ENCODE results near the gene CAMTA1.

The CAMTA1 gene

DNA sequence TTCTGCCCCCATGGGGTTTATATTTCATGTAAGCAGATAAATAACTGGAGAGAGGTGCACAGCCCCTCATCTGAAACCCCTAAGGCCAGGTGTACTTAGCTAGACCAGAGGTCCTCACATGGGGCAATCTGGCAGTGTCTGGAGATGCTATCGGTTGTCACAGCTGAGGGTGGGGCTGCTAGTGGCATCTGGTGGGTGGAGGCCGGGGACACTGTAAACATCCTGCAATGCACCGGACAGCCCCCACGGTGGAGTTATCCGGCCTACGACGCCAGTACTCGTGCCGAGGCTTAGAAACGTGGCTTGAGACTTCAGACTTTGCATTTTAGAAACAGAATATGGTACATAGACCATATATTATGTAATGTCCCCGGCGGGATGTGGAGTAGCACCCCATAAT lies 799.4 kb downstream of the CAMTA1 start:
- Histone ChIP-seq H3K27ac (no peak overlapping the region), H3K27me3 (no peaks in the 10 kb centered on the region)

GRCh38 chr1:7585216-7585907 lies 800.1 kb downstream of the CAMTA1 start:
- H3K27me3 ChIP-seq, result no peaks in the 10 kb centered on the region
- TF ChIP-seq Cebpa-rat (IDR thresholded peaks at IDR 0.05), result no peak
- peaks cover 0 to 9% (median 0%) of the 10 kb centered on the region in 11 experiments; a peak in 2 of 22 replicates for H4K20me1 ChIP-seq
- no peak overlapping the region for H3K27ac ChIP-seq
- 0 out of 22 replicates have a peak overlapping the region, but pooled peaks of 1 of the 11 experiments have one; percentile 6 for H3K9ac ChIP-seq
- H3K4me3 ChIP-seq, result no peak overlapping the region
- no peaks in the 10 kb centered on the region for H3K36me3 ChIP-seq
- peaks cover 0 to 57% (median 36%) of the 10 kb centered on the region in 10 experiments; a peak in 17 of 20 replicates for H3K4me1 ChIP-seq
- peaks cover 0 to 8% (median 0%) of the 10 kb centered on the region in 11 experiments; a peak in 3 of 22 replicates for H3K9me3 ChIP-seq (replicated peaks in 1 of 11)
- H3K4me2 ChIP-seq, result peak overlapping the region in 5 of 11 experiments; percentile 12 to 40 (median 23); a peak in 3 of 22 replicates

More for the DNA sequence above, 799.4 kb downstream of the CAMTA1 start:
- H4K20me1 ChIP-seq, result peaks cover 0 to 9% (median 0%) of the 10 kb centered on the region in 11 experiments; a peak in 2 of 22 replicates
- no peak overlapping the region for H3K4me2 ChIP-seq
- no peak overlapping the region for H3K9ac ChIP-seq
- TF ChIP-seq Cebpa-rat (IDR thresholded peaks at IDR 0.05), result no peak
- H3K4me1 ChIP-seq, result peaks cover 0 to 57% (median 38%) of the 10 kb centered on the region in 10 experiments; a peak in 17 of 20 replicates
- H3K36me3 ChIP-seq, result no peaks in the 10 kb centered on the region
- H3K4me3 ChIP-seq, result no peak overlapping the region
- H3K9me3 ChIP-seq (replicated peaks in 1 of 11), result peaks cover 0 to 8% (median 0%) of the 10 kb centered on the region in 11 experiments; a peak in 3 of 22 replicates

DNA sequence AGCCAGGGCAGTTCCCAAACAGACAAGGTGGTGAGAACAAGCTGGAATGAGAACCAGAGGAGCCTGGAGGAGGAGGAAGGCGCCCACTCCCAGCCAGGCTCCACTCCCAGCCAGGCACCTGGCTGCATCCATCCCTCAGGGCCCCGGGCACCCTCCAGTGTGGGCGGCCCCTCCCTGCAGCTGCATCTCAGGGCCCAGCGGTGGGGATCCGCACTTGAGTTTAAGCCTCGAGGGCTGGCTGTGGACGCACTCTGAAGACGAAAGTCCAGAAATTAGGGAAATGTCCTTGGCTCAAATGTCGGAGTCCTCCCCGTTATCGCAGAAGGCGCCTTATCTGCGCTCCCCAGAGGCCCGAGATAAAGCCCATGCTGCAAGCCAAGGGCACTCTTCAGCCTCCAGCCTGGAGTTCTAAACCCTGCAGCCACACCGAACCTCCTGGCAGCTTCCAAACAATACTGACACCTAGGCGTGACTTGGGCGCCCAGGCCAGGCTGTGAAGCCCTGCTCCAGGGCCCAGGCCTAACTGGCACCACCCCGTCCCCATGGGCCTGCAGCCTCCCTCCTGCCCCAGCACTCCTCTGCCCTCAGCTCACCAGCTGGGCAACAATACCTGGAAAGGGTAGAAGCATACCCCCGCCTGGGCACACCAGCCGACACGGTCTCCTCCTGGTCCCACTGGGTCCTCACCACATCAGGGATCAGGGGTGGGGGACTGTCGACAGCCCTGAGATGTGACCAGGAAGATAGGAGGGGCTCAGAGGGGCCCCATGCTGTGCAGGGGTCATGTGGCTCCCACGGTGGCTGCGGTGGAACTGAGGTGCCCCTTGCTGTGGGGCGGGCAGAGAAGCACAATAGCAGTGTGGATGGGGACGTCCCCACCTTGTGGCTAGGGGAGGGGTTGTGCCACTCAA lies 801.0 kb downstream of the CAMTA1 start:
- no peak for TF ChIP-seq Cebpa-rat (IDR thresholded peaks at IDR 0.05)
- Histone ChIP-seq H3K4me3 (no peak overlapping the region), H3K36me3 (no peaks in the 10 kb centered on the region), H3K9ac (0 out of 22 replicates have a peak overlapping the region, but pooled peaks of 1 of the 11 experiments have one; percentile 6), H3K27me3 (no peaks in the 10 kb centered on the region), H3K9me3 (replicated peaks in 1 of 11) (peaks cover 0 to 8% (median 0%) of the 10 kb centered on the region in 11 experiments; a peak in 3 of 22 replicates), H4K20me1 (peaks cover 0 to 9% (median 0%) of the 10 kb centered on the region in 11 experiments; a peak in 2 of 22 replicates), H3K4me2 (peak overlapping the region in 5 of 11 experiments; percentile 12 to 40 (median 23); a peak in 6 of 22 replicates), H3K4me1 (peaks cover 0 to 56% (median 35%) of the 10 kb centered on the region in 10 experiments; a peak in 18 of 20 replicates), H3K27ac (no peak overlapping the region)

- peak overlapping the region in 2 of 11 experiments; percentile 23 to 28; a peak in 1 of 22 replicates for H3K4me2 ChIP-seq
- H3K9ac ChIP-seq, result no peak overlapping the region
- H3K9me3 ChIP-seq (replicated peaks in 1 of 11), result peaks cover 0 to 5% (median 0%) of the 10 kb centered on the region in 11 experiments; a peak in 3 of 22 replicates
- no peaks in the 10 kb centered on the region for H3K36me3 ChIP-seq
- peaks cover 0 to 48% (median 26%) of the 10 kb centered on the region in 10 experiments; a peak in 15 of 20 replicates for H3K4me1 ChIP-seq
- no peak for TF ChIP-seq Cebpa-rat (IDR thresholded peaks at IDR 0.05)
- H3K4me3 ChIP-seq, result no peak overlapping the region
- H3K27me3 ChIP-seq, result no peaks in the 10 kb centered on the region
- H4K20me1 ChIP-seq, result peaks cover 0 to 9% (median 0%) of the 10 kb centered on the region in 11 experiments; a peak in 2 of 22 replicates
- no peak overlapping the region for H3K27ac ChIP-seq
Observed at GRCh38 chr1:7587108-7587772, 802.0 kb downstream of the CAMTA1 start.

DNA sequence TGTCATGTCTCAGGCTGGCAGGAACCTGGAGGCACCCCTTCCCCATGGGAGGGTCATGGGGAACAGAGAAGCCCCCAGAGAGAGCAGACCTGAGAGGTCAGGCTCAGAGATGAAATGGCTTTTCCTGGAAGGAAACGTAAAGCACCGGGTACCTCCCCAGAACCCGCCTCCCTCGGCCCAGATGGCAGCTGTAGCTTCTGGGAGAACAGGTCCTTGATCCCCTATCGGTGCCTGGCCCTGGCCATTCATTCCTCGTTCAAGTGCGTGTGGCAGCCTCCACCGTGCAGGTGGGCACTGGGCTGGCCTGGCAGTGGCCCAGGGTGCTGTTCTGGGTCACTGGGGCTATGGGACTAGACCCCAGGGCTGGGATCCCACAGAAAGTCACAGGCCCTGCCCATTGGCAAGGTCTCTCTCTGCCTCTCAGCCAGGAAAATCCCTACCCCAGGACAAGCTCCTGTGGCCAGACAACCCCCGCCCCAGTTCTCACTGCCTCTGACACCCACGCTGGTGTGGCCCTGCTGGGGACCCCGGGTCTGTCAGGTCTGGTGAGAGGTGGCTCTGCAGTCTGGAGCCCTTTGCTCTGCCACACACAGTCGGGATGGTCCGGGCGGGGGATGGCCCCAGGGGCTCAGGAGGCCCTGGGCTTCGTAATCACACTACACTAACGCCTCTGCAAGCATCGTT lies 802.7 kb downstream of the CAMTA1 start:
- Histone ChIP-seq H3K4me1 (peaks cover 0 to 41% (median 20%) of the 10 kb centered on the region in 10 experiments; a peak in 15 of 20 replicates), H3K9ac (no peak overlapping the region), H3K4me3 (no peak overlapping the region), H3K27me3 (no peaks in the 10 kb centered on the region), H3K4me2 (peak overlapping the region in 2 of 11 experiments; percentile 23 to 28; a peak in 1 of 22 replicates), H3K9me3 (replicated peaks in 1 of 11) (no peaks in the 10 kb centered on the region), H3K36me3 (no peaks in the 10 kb centered on the region), H4K20me1 (peaks cover 0 to 9% (median 0%) of the 10 kb centered on the region in 11 experiments; a peak in 2 of 22 replicates), H3K27ac (no peak overlapping the region)
- TF ChIP-seq Cebpa-rat (IDR thresholded peaks at IDR 0.05), result no peak

DNA sequence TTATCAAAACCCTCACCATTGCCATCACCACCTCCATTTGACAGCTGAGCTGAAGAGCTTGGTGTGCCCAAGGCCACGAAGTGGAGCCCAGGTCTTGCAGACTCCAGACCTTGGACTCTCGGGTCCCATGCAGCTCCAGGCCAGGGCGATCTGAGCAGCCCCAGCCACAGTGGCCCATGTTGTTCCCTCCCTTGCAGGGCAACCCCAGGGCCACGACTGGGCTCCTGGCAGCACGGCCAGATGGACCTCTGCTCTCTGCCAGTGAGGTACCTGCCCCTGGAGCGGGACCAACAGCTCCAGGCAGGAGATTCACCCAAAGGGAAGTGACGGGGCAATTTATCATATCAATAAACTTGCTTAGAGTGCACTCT lies 803.2 kb downstream of the CAMTA1 start:
- no peak for TF ChIP-seq Cebpa-rat (IDR thresholded peaks at IDR 0.05)
- no peak overlapping the region for H3K27ac ChIP-seq
- H3K36me3 ChIP-seq, result no peaks in the 10 kb centered on the region
- no peaks in the 10 kb centered on the region for H3K9me3 ChIP-seq (replicated peaks in 1 of 11)
- no peak overlapping the region for H3K4me3 ChIP-seq
- no peak overlapping the region for H3K4me2 ChIP-seq
- no peak overlapping the region for H3K9ac ChIP-seq
- peaks cover 0 to 9% (median 0%) of the 10 kb centered on the region in 11 experiments; a peak in 2 of 22 replicates for H4K20me1 ChIP-seq
- no peaks in the 10 kb centered on the region for H3K27me3 ChIP-seq
- H3K4me1 ChIP-seq, result peaks cover 0 to 37% (median 18%) of the 10 kb centered on the region in 10 experiments; a peak in 15 of 20 replicates

DNA sequence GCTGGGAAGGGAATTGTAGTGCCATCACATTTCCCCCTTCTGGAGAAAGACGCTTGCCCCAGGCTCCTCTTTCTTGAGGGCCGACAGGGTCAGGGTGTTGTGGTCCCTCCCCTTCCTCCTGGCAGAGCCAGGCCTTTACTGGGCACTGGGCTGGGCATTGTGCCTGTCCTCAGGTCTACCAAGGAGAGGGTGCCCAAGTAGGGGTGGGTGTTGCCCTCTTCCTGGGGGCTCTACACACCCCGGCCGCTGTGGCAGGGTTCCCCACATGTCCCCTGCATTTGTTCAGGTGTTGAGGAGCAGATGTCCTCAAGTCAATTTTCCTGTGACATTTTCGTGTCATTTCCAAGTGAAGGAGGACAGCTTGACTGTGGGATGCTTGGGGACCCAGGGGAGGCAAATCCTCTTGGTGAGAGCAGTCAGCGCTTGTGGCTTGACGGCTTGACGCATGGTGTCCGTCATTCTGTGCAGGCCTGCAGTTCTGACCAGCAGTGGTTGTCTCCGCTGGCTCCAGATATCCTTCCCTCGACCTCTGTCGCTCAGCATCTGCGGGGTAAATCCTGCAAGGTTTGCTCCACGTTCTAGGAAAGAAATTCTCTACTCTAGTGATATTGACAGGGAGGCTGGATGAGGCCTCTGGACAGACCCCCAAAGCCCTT lies 804.0 kb downstream of the CAMTA1 start:
- H3K4me3 ChIP-seq, result no peak overlapping the region
- H3K9me3 ChIP-seq (replicated peaks in 1 of 11), result no peaks in the 10 kb centered on the region
- peaks cover 0 to 40% (median 21%) of the 10 kb centered on the region in 10 experiments; a peak in 15 of 20 replicates for H3K4me1 ChIP-seq
- TF ChIP-seq Cebpa-rat (IDR thresholded peaks at IDR 0.05), result no peak
- no peaks in the 10 kb centered on the region for H3K27me3 ChIP-seq
- no peaks in the 10 kb centered on the region for H3K36me3 ChIP-seq
- peaks cover 0 to 9% (median 0%) of the 10 kb centered on the region in 11 experiments; a peak in 2 of 22 replicates for H4K20me1 ChIP-seq
- H3K9ac ChIP-seq, result no peak overlapping the region
- no peak overlapping the region for H3K27ac ChIP-seq
- no peak overlapping the region for H3K4me2 ChIP-seq

Data from BLaER1 treated with 17β-estradiol and CSF1 and Interleukin-3, amounts not matched to agents 10 nM and 100 nM (cell line).